ENCODE data around the gene G2E3. TPM values are rescaled to one million over a fixed set of nuclear protein-coding genes. Genes with fewer than 3 reads are reported as not detected.
"Not testable (repeated sequence)": the region's sequence is repeated elsewhere in the genome, so short reads cannot be mapped to it uniquely, and the experiment has no call there.

G2E3 gene
- total and polyA plus RNA-seq, 5 donors: 3.3 to 12.2 (median 11.0) TPM

- not testable (repeated sequence) for H3K27me3 ChIP-seq (ENCODE audit: control insufficient read depth, insufficient read depth)
These were observed 45.7 kb downstream of the G2E3 start for GRCh38 chr14:30604696-30605095.

GRCh38 chr14:30607156-30607780 is 48.3 kb downstream of the G2E3 start:
- 99% methylated on average over 1 of the region's 1 CpG for whole genome bisulfite sequencing

More at GRCh38 chr14:30604696-30605095, 45.7 kb downstream of the G2E3 start:
- H3K27ac ChIP-seq (ENCODE audit: low read length); DNase-seq; H3K4me3 ChIP-seq (ENCODE audit: low read length); intact Hi-C loops (cut with DNase I); H3K9me3 ChIP-seq (ENCODE audit: control insufficient read depth, low read length); ATAC-seq; H3K4me1 ChIP-seq (ENCODE audit: control insufficient read depth, insufficient read depth, low read length): not testable (repeated sequence)
- WGBS: 98% methylated on average over 8 of the region's 8 CpGs

GRCh38 chr14:30608533-30609006 is 49.6 kb downstream of the G2E3 start:
- Histone ChIP-seq H3K4me3 (ENCODE audit: low read length) (no peak overlapping the region), H3K27ac (ENCODE audit: low read length) (no peak overlapping the region), H3K4me1 (ENCODE audit: control insufficient read depth, insufficient read depth, low read length) (no peaks in the 10 kb centered on the region), H3K9me3 (ENCODE audit: control insufficient read depth, low read length) (no peaks in the 10 kb centered on the region), H3K27me3 (ENCODE audit: control insufficient read depth, insufficient read depth) (no peaks in the 10 kb centered on the region)
- WGBS: 92% methylated on average over 5 of the region's 5 CpGs
- ATAC-seq (no peak), DNase-seq (no peak)
- intact Hi-C loops (cut with DNase I): no loop called here

More at GRCh38 chr14:30607156-30607780, 48.3 kb downstream of the G2E3 start:
- ATAC-seq (no peak), DNase-seq (no peak)
- intact Hi-C loops (cut with DNase I): no loop called here
- no peaks in the 10 kb centered on the region for H3K9me3 ChIP-seq (ENCODE audit: control insufficient read depth, low read length)
- no peak overlapping the region for H3K27ac ChIP-seq (ENCODE audit: low read length)
- no peaks in the 10 kb centered on the region for H3K4me1 ChIP-seq (ENCODE audit: control insufficient read depth, insufficient read depth, low read length)
- H3K4me3 ChIP-seq (ENCODE audit: low read length): no peak overlapping the region
- no peaks in the 10 kb centered on the region for H3K27me3 ChIP-seq (ENCODE audit: control insufficient read depth, insufficient read depth)

DNA sequence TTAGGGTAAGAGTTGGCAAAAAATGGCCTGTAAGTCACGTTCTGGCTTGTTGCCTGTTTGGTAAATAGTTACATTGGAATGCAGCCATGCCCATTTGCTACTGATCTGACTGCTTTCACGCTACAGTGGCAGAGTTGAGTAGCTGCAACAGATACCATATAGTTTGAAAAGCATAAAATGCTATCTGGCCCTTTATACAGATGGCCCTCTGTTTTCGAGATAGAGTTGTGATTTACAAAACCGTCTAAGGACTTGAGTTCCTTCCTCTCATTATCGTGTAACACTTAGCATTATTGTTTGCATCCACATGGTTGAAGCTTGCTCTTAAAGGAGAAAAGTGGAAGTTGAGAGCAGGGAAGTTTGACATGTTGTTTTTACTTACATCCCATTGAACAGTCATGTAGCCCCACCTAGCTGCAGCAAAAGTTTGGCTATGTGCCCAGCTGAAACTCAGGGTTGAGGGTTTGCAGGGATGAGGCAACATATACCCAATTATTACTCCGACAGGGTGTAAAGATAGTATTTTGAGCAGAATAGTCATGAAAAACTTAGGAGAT is 51.9 kb downstream of the G2E3 start:
- Histone ChIP-seq H3K4me3 (ENCODE audit: low read length) (no peak overlapping the region), H3K9me3 (ENCODE audit: control insufficient read depth, low read length) (no peaks in the 10 kb centered on the region), H3K4me1 (ENCODE audit: control insufficient read depth, insufficient read depth, low read length) (no peaks in the 10 kb centered on the region), H3K27me3 (ENCODE audit: control insufficient read depth, insufficient read depth) (no peaks in the 10 kb centered on the region), H3K27ac (ENCODE audit: low read length) (no peak overlapping the region)
- intact Hi-C loops (cut with DNase I): no loop called here
- DNase-seq: peak; percentile 34 to 79 (median 63)
- ATAC-seq: peak in 1 of 2 donors; percentile 32
- 54% methylated on average over 6 of the region's 6 CpGs for WGBS

DNA sequence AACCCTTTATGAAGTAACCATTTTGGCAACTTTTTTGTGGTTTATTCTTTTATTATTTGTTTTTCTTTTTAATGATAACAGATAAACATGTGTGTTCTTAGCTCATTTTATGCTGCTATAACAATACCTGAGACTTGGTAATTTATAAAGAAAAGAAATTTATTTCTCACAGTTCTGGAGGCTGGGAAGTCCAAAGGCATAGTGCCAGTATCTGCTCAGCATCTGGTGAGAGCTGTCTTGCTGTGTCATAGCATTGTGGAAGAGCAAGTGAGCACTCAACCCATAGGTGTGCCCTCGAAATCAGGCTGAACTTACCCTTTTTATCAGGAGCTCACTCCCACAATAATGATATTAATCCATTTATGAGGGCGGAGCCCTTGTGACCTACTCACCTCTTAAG is 55.2 kb downstream of the G2E3 start:
- WGBS: 96% methylated on average over 2 of the region's 2 CpGs
- H3K27me3 ChIP-seq (ENCODE audit: control insufficient read depth, insufficient read depth): no peaks in the 10 kb centered on the region
- H3K27ac ChIP-seq (ENCODE audit: low read length): no peak overlapping the region
- no peaks in the 10 kb centered on the region for H3K9me3 ChIP-seq (ENCODE audit: control insufficient read depth, low read length)
- no peak for DNase-seq
- ATAC-seq: no peak
- intact Hi-C loops (cut with DNase I): no loop called here
- no peak overlapping the region for H3K4me3 ChIP-seq (ENCODE audit: low read length)
- H3K4me1 ChIP-seq (ENCODE audit: control insufficient read depth, insufficient read depth, low read length): no peaks in the 10 kb centered on the region

GRCh38 chr14:30620178-30620577 is 61.2 kb downstream of the G2E3 start:
- Histone ChIP-seq H3K4me1 (ENCODE audit: control insufficient read depth, insufficient read depth, low read length) (peaks cover 2% of the 10 kb centered on the region), H3K27me3 (ENCODE audit: control insufficient read depth, insufficient read depth) (no peaks in the 10 kb centered on the region), H3K4me3 (ENCODE audit: low read length) (no peak overlapping the region), H3K27ac (ENCODE audit: low read length) (no peak overlapping the region), H3K9me3 (ENCODE audit: control insufficient read depth, low read length) (no peaks in the 10 kb centered on the region)
- DNase-seq: no peak
- ATAC-seq: no peak
- 80% methylated on average over 1 of the region's 1 CpG for WGBS
- intact Hi-C loops (cut with DNase I): no loop called here

GRCh38 chr14:30621354-30621939 is 62.5 kb downstream of the G2E3 start:
- 8% methylated on average over 17 of the region's 17 CpGs for WGBS
- intact Hi-C loops (cut with DNase I): no loop called here
- peaks cover 2% of the 10 kb centered on the region for H3K4me1 ChIP-seq (ENCODE audit: control insufficient read depth, insufficient read depth, low read length)
- H3K27me3 ChIP-seq (ENCODE audit: control insufficient read depth, insufficient read depth): no peaks in the 10 kb centered on the region
- ATAC-seq (peak; percentile 55 to 65), DNase-seq (peak in 1 of 3 donors; percentile 38)
- no peaks in the 10 kb centered on the region for H3K9me3 ChIP-seq (ENCODE audit: control insufficient read depth, low read length)
- H3K27ac ChIP-seq (ENCODE audit: low read length): peak overlapping the region; percentile 98
- peak overlapping the region; percentile 100 for H3K4me3 ChIP-seq (ENCODE audit: low read length)

DNA sequence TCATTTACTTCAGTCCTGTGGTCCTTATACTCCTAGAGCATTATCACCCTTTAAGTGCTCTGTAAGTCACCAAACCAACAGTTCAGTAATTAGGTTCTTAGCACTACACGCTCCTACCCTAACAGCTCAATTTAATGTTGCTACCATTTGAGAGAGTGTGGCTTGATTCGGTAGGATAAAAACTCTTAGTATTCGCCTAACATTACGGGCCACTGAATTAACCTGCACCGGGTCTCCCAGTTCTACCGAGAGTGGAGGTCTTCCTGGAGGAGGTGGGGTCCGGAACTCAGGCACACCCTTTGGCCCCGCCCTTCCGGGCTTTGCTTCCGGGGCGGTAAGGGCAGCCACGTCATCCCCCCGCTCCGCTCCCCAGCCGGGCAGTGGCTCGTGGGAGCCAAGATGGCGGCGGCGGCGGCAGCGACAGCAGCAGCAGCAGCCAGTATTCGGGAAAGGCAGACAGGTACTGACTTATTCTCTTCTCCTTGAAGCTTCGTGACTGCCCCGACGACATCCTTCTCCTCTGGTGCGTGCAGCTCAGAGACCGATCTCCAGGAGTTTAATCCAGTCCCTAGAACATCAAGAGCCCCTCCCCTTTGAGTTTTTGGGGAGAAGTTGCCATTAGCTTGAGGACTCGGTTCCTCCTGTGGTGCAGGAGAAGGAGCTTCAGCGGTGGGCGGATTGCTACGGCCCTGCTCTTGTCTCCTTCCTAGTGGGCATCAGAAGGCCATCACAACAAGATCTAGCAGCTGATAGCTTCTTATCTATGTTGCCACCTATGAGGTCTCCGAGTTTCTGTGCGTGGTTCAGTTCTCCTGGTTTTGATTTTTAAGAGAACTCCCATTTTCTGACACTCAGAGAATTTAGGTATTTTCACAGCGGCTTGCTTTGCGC is 63.2 kb downstream of the G2E3 start, which contains the start of gene SCFD1:
SCFD1 (plus strand) TSS at position 380 of the 891 bp plus-strand sequence; CDS start at position 400, 20 bp downstream.
- ATAC-seq (peak; percentile 100), DNase-seq (peak; percentile 97 to 99 (median 97))
- intact Hi-C loops (cut with DNase I): no loop called here
- peaks cover 2% of the 10 kb centered on the region for H3K4me1 ChIP-seq (ENCODE audit: control insufficient read depth, insufficient read depth, low read length)
- under 1% methylated on average over 35 of the region's 35 CpGs for WGBS
- peak within 1 kb of the TSS; percentile 98 for H3K27ac ChIP-seq (ENCODE audit: low read length)
- no peaks in the 10 kb centered on the region for H3K9me3 ChIP-seq (ENCODE audit: control insufficient read depth, low read length)
- no peaks in the 10 kb centered on the region for H3K27me3 ChIP-seq (ENCODE audit: control insufficient read depth, insufficient read depth)
- peak within 1 kb of the TSS; percentile 100 for H3K4me3 ChIP-seq (ENCODE audit: low read length)

DNA sequence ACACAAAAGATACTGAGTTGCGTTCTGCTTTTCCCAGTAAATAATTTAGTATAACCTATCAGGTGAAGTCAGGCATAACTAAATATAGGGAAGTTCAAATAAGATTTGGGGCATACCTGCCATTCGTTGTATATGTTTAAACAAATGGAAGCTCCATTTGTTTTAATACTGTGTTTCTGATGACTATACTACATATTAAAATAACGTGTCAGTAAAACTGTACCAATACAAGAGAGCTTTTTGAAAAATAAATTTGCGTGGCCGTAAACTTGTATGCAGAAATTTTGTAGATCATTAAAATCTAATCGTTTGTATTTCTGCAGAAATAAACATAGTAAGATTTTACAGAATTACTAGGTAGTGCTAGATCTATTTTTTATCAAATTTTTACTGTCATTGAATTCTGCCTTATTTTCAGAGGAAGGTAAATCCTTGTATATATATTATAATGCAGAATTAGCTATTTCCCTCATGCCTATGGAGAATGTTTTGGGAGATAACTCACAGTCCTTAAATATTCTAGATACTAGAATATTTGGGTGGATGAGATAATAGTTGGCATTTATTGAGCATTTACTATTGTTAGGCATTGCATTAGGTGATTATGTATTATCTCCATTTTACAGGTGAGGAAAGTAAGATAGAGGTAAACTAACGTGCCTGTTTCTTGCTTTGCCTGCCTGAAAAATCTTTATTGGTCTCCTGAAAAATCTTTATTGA is 64.6 kb downstream of the G2E3 start:
- 76% methylated on average over 7 of the region's 7 CpGs for WGBS
- Histone ChIP-seq H3K27ac (ENCODE audit: low read length) (no peak overlapping the region), H3K4me3 (ENCODE audit: low read length) (peak overlapping the region; percentile 100), H3K27me3 (ENCODE audit: control insufficient read depth, insufficient read depth) (no peaks in the 10 kb centered on the region), H3K4me1 (ENCODE audit: control insufficient read depth, insufficient read depth, low read length) (peaks cover 2% of the 10 kb centered on the region), H3K9me3 (ENCODE audit: control insufficient read depth, low read length) (no peaks in the 10 kb centered on the region)
- ATAC-seq (no peak), DNase-seq (no peak)
- intact Hi-C loops (cut with DNase I): no loop called here

GRCh38 chr14:30624132-30624423 is 65.1 kb downstream of the G2E3 start:
- no peak for ATAC-seq
- WGBS: 94% methylated on average over 5 of the region's 5 CpGs

More at GRCh38 chr14:30624132-30624423, 65.1 kb downstream of the G2E3 start:
- Histone ChIP-seq H3K27ac (ENCODE audit: low read length) (no peak overlapping the region), H3K27me3 (ENCODE audit: control insufficient read depth, insufficient read depth) (no peaks in the 10 kb centered on the region), H3K9me3 (ENCODE audit: control insufficient read depth, low read length) (no peaks in the 10 kb centered on the region), H3K4me1 (ENCODE audit: control insufficient read depth, insufficient read depth, low read length) (peaks cover 2% of the 10 kb centered on the region), H3K4me3 (ENCODE audit: low read length) (peak overlapping the region; percentile 15)
- DNase-seq: no peak
- intact Hi-C loops (cut with DNase I): no loop called here
